Spleen (tissue), 11 donors: ENCODE measurements around the gene USP33. TPM values are rescaled to one million over a fixed set of nuclear protein-coding genes. Genes with fewer than 3 reads are reported as not detected.

ENCODE experiments used
- DNase-seq: peaks from one replicate; pipeline ENCODE4 v3.0.0-alpha.2; 2020
- H3K27ac ChIP-seq, 8 donors: fragments of 200-600 bp; sonication (generic) in 7 of 8; 1 replicate in 4 of 8; 2 replicates in 4 of 8; pipeline versions ENCODE4 v1.5.0 to v1.8.0; 2016 to 2021; ENCODE audit warnings: inconsistent platforms in 4 of 8, mild to moderate bottlenecking in 4 of 8, moderate library complexity in 1 of 8
- H3K27me3 ChIP-seq, 7 donors: fragments of 200-600 bp; sonication (generic) in 6 of 7; replicated peaks in 1 of 7; 1 replicate in 4 of 7; 2 replicates in 3 of 7; pipeline versions ENCODE4 v1.5.0 to v1.8.0; 2016 to 2021; ENCODE audit warnings: inconsistent platforms in 3 of 7, mild to moderate bottlenecking in 1 of 7
- H3K36me3 ChIP-seq, 6 donors: fragments of 200-600 bp; sonication (generic) in 5 of 6; 1 replicate in 4 of 6; 2 replicates in 2 of 6; pipeline versions ENCODE4 v1.5.0 to v1.8.0; 2016 to 2021; ENCODE audit warnings: inconsistent platforms in 2 of 6
- H3K4me1 ChIP-seq, 6 donors: fragments of 200-600 bp; sonication (generic) in 5 of 6; 1 replicate in 3 of 6; 2 replicates in 3 of 6; pipeline versions ENCODE4 v1.5.0 to v1.8.0; 2016 to 2021; ENCODE audit warnings: inconsistent platforms in 3 of 6
- H3K4me3 ChIP-seq, 8 donors: fragments of 200-600 bp; sonication (generic) in 7 of 8; 1 replicate in 4 of 8; 2 replicates in 4 of 8; pipeline versions ENCODE4 v1.5.0 to v1.8.0; 2016 to 2021; ENCODE audit warnings: inconsistent platforms in 4 of 8, mild to moderate bottlenecking in 4 of 8, moderate library complexity in 2 of 8
- H3K9me3 ChIP-seq, 8 donors: fragments of 200-600 bp; sonication (generic) in 7 of 8; 1 replicate in 4 of 8; 2 replicates in 4 of 8; pipeline versions ENCODE4 v1.5.0 to v1.8.0; 2016 to 2021; ENCODE audit warnings: inconsistent platforms in 4 of 8
- POLR2A ChIP-seq, 3 donors: fragments of 450-650 bp; IDR thresholded peaks; one replicate each; pipeline ENCODE4 v1.5.1; 2017; ENCODE audit warnings: antibody characterized with exemption in 3 of 3, mild to moderate bottlenecking in 1 of 3
- POLR2AphosphoS5 ChIP-seq, 3 donors: sonication (generic); formaldehyde crosslinking; IDR thresholded peaks; one replicate each; pipeline ENCODE4 v1.5.1; 2017; ENCODE audit warnings: antibody characterized with exemption in 3 of 3
- WGBS, 5 donors: extraction: QIAGEN DNeasy Blood & Tissue Kit in 3 of 5; methylation state at CpG; one replicate each; pipeline versions ENCODE4 v1.1.5 to v1.1.7; 2013 to 2018; 5-methylcytosine and 5-hydroxymethylcytosine counted together
- intact Hi-C: fragments of 100-400 bp; cut with DNase I; formaldehyde crosslinking; loops from one replicate; pipeline ENCODE4 v1.15.0; 2023; ENCODE audit warnings: low total_unique reads
- polyA plus RNA-seq, 3 donors: library from polyadenylated mRNA; stranded (reverse); fragments of 200-250 nt; gene quantifications; one replicate each; pipeline ENCODE4 v1.2.1, GENCODE V29; 2013
- total RNA-seq, 7 donors: library from RNA; depleted of rRNA in 3 of 7; stranded (reverse); fragments of >200 nt in 3 of 7; fragmentation: NEBNext Ultra II Directional in 4 of 7; extraction: Animal tissue kit (Norgen Biotek cat#: 25700) in 4 of 7; gene quantifications; one replicate each; pipeline versions ENCODE4 v1.1.0 to v1.2.1, GENCODE V29; 2016 to 2021
- TF ChIP-seq, protein P1 (sequence below), 11 experiments: fragments of 200-600 bp in 7 of 11; fragments of 450-650 bp in 4 of 11; sonication (generic) in 4 of 11; IDR thresholded peaks in 8 of 11; conservative IDR thresholded peaks in 3 of 11; 1 replicate in 7 of 11; 2 replicates in 4 of 11; pipeline versions ENCODE4 v1.4.0 to v1.8.0; 2016 to 2021; ENCODE audit warnings: antibody characterized with exemption in 11 of 11, inconsistent platforms in 4 of 11, mild to moderate bottlenecking in 1 of 11
- donor health status: healthy with polysubstance abuse.
- donor health status: DM: no; HTN: no; CAD: no; lungs with moderate emphysema.
- donor health status: DM: no; HTN: no; CAD: no.
- donor health status: Bipolar disorder and iron deficiency.
- donor health status: healthy.
- donor health status: DM: no; HTN: no; CAD: no.
- donor health status: DM: yes; HTN: yes; CAD: no.

The USP33 gene
- total and polyA plus RNA-seq, 10 donors, result 20.3 to 105 (median 73.5) TPM

DNA sequence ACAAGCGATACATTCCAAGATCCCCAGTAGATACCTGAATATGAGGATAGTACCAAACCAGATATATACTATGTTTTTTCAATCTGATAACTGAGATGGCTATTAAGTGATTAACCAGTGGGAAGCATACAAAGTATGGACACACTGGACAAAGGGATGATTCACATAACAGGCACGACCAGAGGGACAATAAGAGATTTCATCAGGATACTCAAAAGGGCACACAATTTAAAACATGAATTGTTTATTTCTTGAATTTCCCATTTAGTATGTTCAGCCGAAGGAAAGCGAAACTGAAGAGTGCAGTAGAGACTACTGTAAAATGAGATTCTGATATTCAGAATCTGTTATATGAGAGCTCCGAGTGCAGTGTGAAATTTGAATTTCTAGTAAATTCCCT, 87.8 kb downstream of the USP33 start:
- 74 to 88% (median 84%) methylated on average over 5 of the region's 5 CpGs for WGBS, 5 donors
- peaks cover 0 to 8% (median 0%) of the 10 kb centered on the region in 6 donors for H3K36me3 ChIP-seq
- no peak overlapping the region for H3K4me3 ChIP-seq
- no peaks in the 10 kb centered on the region for H3K9me3 ChIP-seq
- H3K27me3 ChIP-seq, result no peaks in the 10 kb centered on the region
- H3K27ac ChIP-seq, result no peak overlapping the region
- intact Hi-C loops, result no loop called here
- TF ChIP-seq POLR2A (IDR thresholded peaks at IDR 0.05), result no peak
- TF ChIP-seq, protein P1, sequence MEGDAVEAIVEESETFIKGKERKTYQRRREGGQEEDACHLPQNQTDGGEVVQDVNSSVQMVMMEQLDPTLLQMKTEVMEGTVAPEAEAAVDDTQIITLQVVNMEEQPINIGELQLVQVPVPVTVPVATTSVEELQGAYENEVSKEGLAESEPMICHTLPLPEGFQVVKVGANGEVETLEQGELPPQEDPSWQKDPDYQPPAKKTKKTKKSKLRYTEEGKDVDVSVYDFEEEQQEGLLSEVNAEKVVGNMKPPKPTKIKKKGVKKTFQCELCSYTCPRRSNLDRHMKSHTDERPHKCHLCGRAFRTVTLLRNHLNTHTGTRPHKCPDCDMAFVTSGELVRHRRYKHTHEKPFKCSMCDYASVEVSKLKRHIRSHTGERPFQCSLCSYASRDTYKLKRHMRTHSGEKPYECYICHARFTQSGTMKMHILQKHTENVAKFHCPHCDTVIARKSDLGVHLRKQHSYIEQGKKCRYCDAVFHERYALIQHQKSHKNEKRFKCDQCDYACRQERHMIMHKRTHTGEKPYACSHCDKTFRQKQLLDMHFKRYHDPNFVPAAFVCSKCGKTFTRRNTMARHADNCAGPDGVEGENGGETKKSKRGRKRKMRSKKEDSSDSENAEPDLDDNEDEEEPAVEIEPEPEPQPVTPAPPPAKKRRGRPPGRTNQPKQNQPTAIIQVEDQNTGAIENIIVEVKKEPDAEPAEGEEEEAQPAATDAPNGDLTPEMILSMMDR (IDR thresholded peaks at IDR 0.05 in 8 of 11, conservative IDR thresholded peaks at IDR 0.05 in 3 of 11), result no peak
- TF ChIP-seq POLR2AphosphoS5 (IDR thresholded peaks at IDR 0.05), result no peak
- no peak for DNase-seq
- peaks cover 0 to 98% (median 43%) of the 10 kb centered on the region in 6 donors for H3K4me1 ChIP-seq

DNA sequence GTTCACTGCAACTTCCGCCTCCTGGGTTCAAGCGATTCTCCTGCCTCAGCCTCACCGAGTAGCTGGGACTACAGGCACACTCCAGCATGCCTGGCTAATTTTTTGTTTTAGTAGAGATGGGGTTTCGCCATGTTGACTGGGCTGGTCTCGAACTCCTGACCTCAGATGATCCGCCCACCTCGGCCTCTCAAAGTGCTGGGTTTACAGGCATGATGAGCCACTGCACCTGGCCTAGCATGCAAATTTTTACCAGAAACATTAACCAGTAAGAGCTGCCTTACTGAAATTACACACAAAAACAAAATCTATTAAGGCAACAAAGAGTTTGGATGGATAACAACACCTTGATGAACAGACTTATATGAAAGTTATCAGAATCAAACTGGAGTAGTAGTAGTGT, 89.3 kb downstream of the USP33 start:
- Histone ChIP-seq H3K4me3 (no peak overlapping the region), H3K9me3 (no peaks in the 10 kb centered on the region), H3K36me3 (peaks cover 0 to 4% (median 0%) of the 10 kb centered on the region in 6 donors), H3K27ac (no peak overlapping the region), H3K4me1 (peaks cover 0 to 96% (median 44%) of the 10 kb centered on the region in 6 donors), H3K27me3 (no peaks in the 10 kb centered on the region)
- WGBS, 5 donors, result 89 to 98% (median 94%) methylated on average over 7 of the region's 7 CpGs
- TF ChIP-seq POLR2A (IDR thresholded peaks at IDR 0.05) (no peak), POLR2AphosphoS5 (IDR thresholded peaks at IDR 0.05) (no peak)
- TF ChIP-seq, protein P1 (IDR thresholded peaks at IDR 0.05 in 8 of 11, conservative IDR thresholded peaks at IDR 0.05 in 3 of 11), result no peak
- intact Hi-C loops, result no loop called here
- DNase-seq, result no peak

DNA sequence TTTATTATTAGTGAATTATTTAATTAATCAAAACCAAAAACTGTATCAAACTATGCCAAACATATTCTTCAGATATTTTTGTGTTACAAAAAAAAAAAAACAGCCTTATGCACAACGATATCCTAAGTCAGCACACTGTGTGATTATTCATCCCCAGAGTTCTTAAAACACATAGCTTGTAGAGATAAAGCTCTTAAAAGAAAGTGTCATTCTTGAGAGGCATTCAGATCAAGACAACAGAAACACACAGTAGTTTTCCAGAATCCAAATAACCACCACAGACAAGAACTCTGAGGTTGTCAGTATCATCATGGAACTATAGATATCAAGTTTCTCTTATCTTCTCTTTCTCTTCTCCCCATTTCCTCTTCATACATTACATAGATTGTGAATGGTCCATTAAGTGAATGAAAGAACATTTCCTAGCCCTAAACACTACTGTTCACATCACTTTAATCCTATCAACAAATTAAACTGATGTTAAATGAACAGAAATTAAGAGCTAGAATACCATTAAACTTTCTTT, 90.7 kb downstream of the USP33 start:
- Histone ChIP-seq H3K4me1 (peaks cover 0 to 93% (median 45%) of the 10 kb centered on the region in 6 donors), H3K9me3 (no peaks in the 10 kb centered on the region), H3K36me3 (no peaks in the 10 kb centered on the region), H3K4me3 (no peak overlapping the region), H3K27me3 (no peaks in the 10 kb centered on the region), H3K27ac (no peak overlapping the region)
- intact Hi-C loops, result no loop called here
- no peak for DNase-seq
- TF ChIP-seq POLR2AphosphoS5 (IDR thresholded peaks at IDR 0.05) (no peak), POLR2A (IDR thresholded peaks at IDR 0.05) (no peak)
- TF ChIP-seq, protein P1 (IDR thresholded peaks at IDR 0.05 in 8 of 11, conservative IDR thresholded peaks at IDR 0.05 in 3 of 11), result no peak
- 55 to 79% (median 65%) methylated on average over 1 of the region's 1 CpG for WGBS, 5 donors

DNA sequence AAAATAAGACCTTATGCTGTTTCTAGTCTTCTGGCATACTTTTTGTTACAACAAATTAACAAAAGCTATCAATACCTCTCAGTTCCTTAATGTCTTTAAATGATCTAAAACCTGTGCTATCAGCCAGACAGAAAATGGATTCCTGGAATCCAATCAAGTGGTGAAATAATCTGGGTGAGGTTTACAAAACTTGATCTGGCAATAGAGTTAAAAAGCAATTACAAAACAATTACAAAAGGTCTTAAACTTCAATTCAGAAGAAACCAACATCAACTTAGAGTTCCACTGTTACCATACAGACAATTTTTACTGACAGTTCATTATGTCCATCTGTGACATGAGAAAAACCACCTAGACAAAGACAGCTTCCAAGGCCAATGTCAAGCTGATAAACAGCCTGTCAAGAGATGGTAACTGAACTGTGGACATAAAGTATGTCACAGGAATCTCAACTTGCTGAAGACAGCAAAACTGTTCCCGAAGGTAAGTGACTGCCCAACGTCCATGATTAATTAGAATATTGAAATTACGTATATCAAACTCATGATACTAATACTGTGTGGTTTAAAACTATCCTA, 94.6 kb downstream of the USP33 start:
- WGBS, 5 donors, result 78 to 88% (median 79%) methylated on average over 3 of the region's 3 CpGs
- peaks cover 0 to 67% (median 26%) of the 10 kb centered on the region in 6 donors for H3K4me1 ChIP-seq
- intact Hi-C loops, result no loop called here
- TF ChIP-seq, protein P1 (IDR thresholded peaks at IDR 0.05 in 8 of 11, conservative IDR thresholded peaks at IDR 0.05 in 3 of 11), result no peak
- TF ChIP-seq POLR2A (IDR thresholded peaks at IDR 0.05), result no peak
- TF ChIP-seq POLR2AphosphoS5 (IDR thresholded peaks at IDR 0.05), result no peak
- no peaks in the 10 kb centered on the region for H3K27me3 ChIP-seq
- no peak for DNase-seq
- H3K36me3 ChIP-seq, result peaks cover 0 to 4% (median 0%) of the 10 kb centered on the region in 6 donors
- H3K4me3 ChIP-seq, result no peak overlapping the region
- H3K27ac ChIP-seq, result no peak overlapping the region
- no peaks in the 10 kb centered on the region for H3K9me3 ChIP-seq
